ENCODE data around the gene ATAD1. TPM values are rescaled to one million over a fixed set of nuclear protein-coding genes. Genes with fewer than 3 reads are reported as not detected.

ATAD1 gene
- total and polyA plus RNA-seq, 2 of the 8 experiments (the other 6 are each of a cell fraction or from before 2014, with no cell fraction given), result 8.9 to 35.3 TPM

GRCh38 chr10:87794285-87794684, 23.7 kb downstream of the ATAD1 start (continued):
- TF ChIP-seq KDM1A (IDR thresholded peaks at IDR 0.05; ENCODE audit: borderline replicate concordance, low read length) (no peak), TCF12 (IDR thresholded peaks at IDR 0.05; ENCODE audit: low read depth, low read length) (no peak), GTF2F1 (IDR thresholded peaks at IDR 0.05; ENCODE audit: borderline replicate concordance, low read depth, low read length) (no peak)

All from H1 (cell line).